Hindlimb muscle (tissue), 1 donor: ENCODE data around the gene GGA3. TPM values are rescaled to one million over a fixed set of nuclear protein-coding genes. Genes with fewer than 3 reads are reported as not detected.
A peak's percentile ranks its signal among the peaks of the same experiment; 100 is the strongest.
"Not testable (repeated sequence)": the region's sequence is repeated elsewhere in the genome, so short reads cannot be mapped to it uniquely, and the experiment has no call there.

Source experiments
- DNase-seq: peaks from one replicate; pipeline ENCODE4 v3.0.0-alpha.2; 2013
- polyA plus RNA-seq: library from polyadenylated mRNA; unstranded; fragments of 120-200 nt; gene quantifications from one replicate; pipeline ENCODE4 v1.2.1, GENCODE V29; 2013; ENCODE audit not compliant: insufficient read length

The GGA3 gene
- 31.5 TPM for polyA plus RNA-seq

- peak; percentile 97 for DNase-seq
Observed at GRCh38 chr17:75261336-75262111, at the start of gene GGA3, which contains the start of gene MRPS7. Gene GGA3 (minus strand): TSS chr17:75261606. CDS start chr17:75261587, 19 bp downstream. Gene MRPS7 (plus strand): TSS chr17:75261879. CDS start chr17:75261901, 22 bp downstream.

- DNase-seq, result no peak
Observed at GRCh38 chr17:75308732-75309629, 47.6 kb upstream of the GGA3 start.

GRCh38 chr17:75307957-75308731 lies 46.7 kb upstream of the GGA3 start:
- DNase-seq, result no peak

GRCh38 chr17:75301502-75302206 lies 40.2 kb upstream of the GGA3 start:
- no peak for DNase-seq

- no peak for DNase-seq
Observed at GRCh38 chr17:75301049-75301448, 39.6 kb upstream of the GGA3 start.

- DNase-seq, result no peak
Observed at GRCh38 chr17:75300280-75300679, 38.9 kb upstream of the GGA3 start.

- no peak for DNase-seq
Observed at GRCh38 chr17:75295201-75296158, 34.1 kb upstream of the GGA3 start.

GRCh38 chr17:75292810-75293448 lies 31.5 kb upstream of the GGA3 start:
- not testable (repeated sequence) for DNase-seq

- no peak for DNase-seq
Observed at GRCh38 chr17:75289832-75290337, 28.5 kb upstream of the GGA3 start.

- peak; percentile 98 for DNase-seq
Observed at GRCh38 chr17:75289115-75289831, 27.9 kb upstream of the GGA3 start, which contains the start of gene SLC25A19. Gene SLC25A19 (minus strand): TSS chr17:75289433. CDS start chr17:75286764, 2,669 bp downstream.

- no peak for DNase-seq
Observed at GRCh38 chr17:75288770-75289114, 27.3 kb upstream of the GGA3 start.

- DNase-seq, result no peak
Observed at GRCh38 chr17:75288359-75288758, 27.0 kb upstream of the GGA3 start.

- no peak for DNase-seq
Observed at GRCh38 chr17:75287221-75287620, 25.8 kb upstream of the GGA3 start.

- no peak for DNase-seq
Observed at GRCh38 chr17:75285123-75285522, 23.7 kb upstream of the GGA3 start.

- not testable (repeated sequence) for DNase-seq
Observed at GRCh38 chr17:75280189-75280588, 18.8 kb upstream of the GGA3 start.

- DNase-seq, result no peak
Observed at GRCh38 chr17:75277664-75278071, 16.3 kb upstream of the GGA3 start.

GRCh38 chr17:75273977-75274708 lies 12.7 kb upstream of the GGA3 start:
- no peak for DNase-seq

GRCh38 chr17:75272848-75273184 lies 11.4 kb upstream of the GGA3 start:
- no peak for DNase-seq
